Measurements from ENCODE around the gene MEGF10.

- no peak for TF ChIP-seq USF2 (IDR thresholded peaks at IDR 0.05; ENCODE audit: low read length)
- TF ChIP-seq CHD7 (IDR thresholded peaks at IDR 0.05; ENCODE audit: insufficient replicate concordance, low read length): no peak
- no peak for TF ChIP-seq RFX5 (IDR thresholded peaks at IDR 0.05; ENCODE audit: borderline replicate concordance, low read depth, low read length)
- TF ChIP-seq SIX5 (IDR thresholded peaks at IDR 0.05; ENCODE audit: low read depth, low read length): no peak
Measured at GRCh38 chr5:127421471-127421870, 130.9 kb downstream of the MEGF10 start.

All from H1 (cell line).